Osteoblast (primary cell): ENCODE results near the gene SFTA2. TPM values are rescaled to one million over a fixed set of nuclear protein-coding genes. Genes with fewer than 3 reads are reported as not detected.

Source experiments
- DNase-seq: peaks from one replicate; pipeline ENCODE4 v3.0.0; 2011; ENCODE audit warnings: low spot score, mixed read lengths; ENCODE audit not compliant: insufficient read length; ENCODE audit errors: missing footprints
- H2AFZ ChIP-seq: 2 replicates; pipeline ENCODE4 v1.6.0; 2011; ENCODE audit warnings: mild to moderate bottlenecking, low read length
- H3K27ac ChIP-seq: 2 replicates; pipeline ENCODE4 v1.5.1; 2011; ENCODE audit warnings: mild to moderate bottlenecking, low read depth, low read length, moderate library complexity
- H3K27me3 ChIP-seq: 2 replicates; pipeline ENCODE4 v1.6.0; 2012; ENCODE audit warnings: mild to moderate bottlenecking, control low read depth, inconsistent platforms, low read length, moderate library complexity; ENCODE audit not compliant: insufficient read depth
- H3K36me3 ChIP-seq: 2 replicates; pipeline ENCODE4 v1.5.1; 2011; ENCODE audit warnings: mild to moderate bottlenecking, low read length, control low read depth, moderate library complexity; ENCODE audit not compliant: insufficient read depth
- H3K4me1 ChIP-seq: 2 replicates; pipeline ENCODE4 v1.5.1; 2011; ENCODE audit warnings: mild to moderate bottlenecking, low read length, control low read depth, moderate library complexity; ENCODE audit not compliant: insufficient read depth
- H3K4me2 ChIP-seq: 2 replicates; pipeline ENCODE4 v1.6.0; 2011; ENCODE audit warnings: mild to moderate bottlenecking, low read length; ENCODE audit not compliant: insufficient read depth
- H3K4me3 ChIP-seq: fragments of 200-600 bp; sonication (generic); 3 replicates; pipeline ENCODE4 v1.5.1; 2012; ENCODE audit warnings: mild to moderate bottlenecking, low read length, inconsistent platforms; ENCODE audit not compliant: insufficient read depth
- H3K79me2 ChIP-seq: 2 replicates; pipeline ENCODE4 v1.6.0; 2012; ENCODE audit warnings: mild to moderate bottlenecking, low read length, control low read depth, inconsistent platforms; ENCODE audit not compliant: insufficient read depth
- H3K9me3 ChIP-seq: 2 replicates; pipeline ENCODE4 v1.5.1; 2011; ENCODE audit warnings: low read depth, low read length, control low read depth
- H4K20me1 ChIP-seq: 2 replicates; pipeline ENCODE4 v1.6.0; 2012; ENCODE audit warnings: mild to moderate bottlenecking, low read length, control low read depth; ENCODE audit not compliant: insufficient read depth
- CTCF ChIP-seq: IDR thresholded peaks from 2 replicates; pipeline ENCODE4 v1.5.1; 2011; ENCODE audit warnings: mild to moderate bottlenecking, low read depth, low read length, moderate library complexity; ENCODE audit errors: extremely low read depth
- total RNA-seq: library from RNA; depleted of rRNA; stranded (reverse); fragments of >200 nt; gene quantifications from 2 replicates; pipeline ENCODE4 v1.2.3, GENCODE V29; 2012

The SFTA2 gene
- total RNA-seq, 1 donor: not detected

- Histone ChIP-seq H3K9me3 (no peaks in the 10 kb centered on the region), H3K27ac (peak within 1 kb of the TSS; percentile 32), H3K4me3 (peak within 1 kb of the TSS; percentile 79), H3K36me3 (no peaks in the 10 kb centered on the region), H3K27me3 (no peaks in the 10 kb centered on the region), H3K4me2 (peak within 1 kb of the TSS; percentile 96), H3K4me1 (peaks cover 43% of the 10 kb centered on the region), H4K20me1 (peaks cover 5% of the 10 kb centered on the region), H3K79me2 (peaks cover 21% of the 10 kb centered on the region), H2AFZ (peak within 1 kb of the TSS; percentile 73)
- DNase-seq: peak; percentile 98
- no peak for TF ChIP-seq CTCF
Measured at GRCh38 chr6:30883685-30884520, 48.1 kb downstream of the SFTA2 start, which contains the start of gene DDR1. Gene DDR1, plus strand, starts transcription at chr6:30884519. Its CDS starts 4,211 bp downstream, at chr6:30888730.

GRCh38 chr6:30882759-30883684 is 48.9 kb downstream of the SFTA2 start:
- Histone ChIP-seq H3K4me2 (no peak overlapping the region), H3K9me3 (no peaks in the 10 kb centered on the region), H4K20me1 (no peaks in the 10 kb centered on the region), H3K27ac (no peak overlapping the region), H3K4me1 (peaks cover 34% of the 10 kb centered on the region), H2AFZ (no peak overlapping the region), H3K27me3 (no peaks in the 10 kb centered on the region), H3K36me3 (no peaks in the 10 kb centered on the region), H3K79me2 (peaks cover 17% of the 10 kb centered on the region), H3K4me3 (no peak overlapping the region)
- DNase-seq: peak; percentile 81
- no peak for TF ChIP-seq CTCF

- no peak for TF ChIP-seq CTCF
- peak; percentile 88 for DNase-seq
- Histone ChIP-seq H3K4me3 (no peak overlapping the region), H3K36me3 (no peaks in the 10 kb centered on the region), H3K4me2 (no peak overlapping the region), H3K79me2 (peaks cover 17% of the 10 kb centered on the region), H2AFZ (no peak overlapping the region), H3K9me3 (no peaks in the 10 kb centered on the region), H3K27me3 (no peaks in the 10 kb centered on the region), H3K27ac (no peak overlapping the region), H3K4me1 (peaks cover 33% of the 10 kb centered on the region), H4K20me1 (no peaks in the 10 kb centered on the region)
Measured at GRCh38 chr6:30882204-30882758, 49.7 kb downstream of the SFTA2 start.
